Measurements from ENCODE around the gene ASB6.
"Not testable (repeated sequence)": the region's sequence is repeated elsewhere in the genome, so short reads cannot be mapped to it uniquely, and the experiment has no call there.

The ASB6 gene

GRCh38 chr9:129596541-129597331 lies 45.2 kb downstream of the ASB6 start:
- TF ChIP-seq, protein P1, sequence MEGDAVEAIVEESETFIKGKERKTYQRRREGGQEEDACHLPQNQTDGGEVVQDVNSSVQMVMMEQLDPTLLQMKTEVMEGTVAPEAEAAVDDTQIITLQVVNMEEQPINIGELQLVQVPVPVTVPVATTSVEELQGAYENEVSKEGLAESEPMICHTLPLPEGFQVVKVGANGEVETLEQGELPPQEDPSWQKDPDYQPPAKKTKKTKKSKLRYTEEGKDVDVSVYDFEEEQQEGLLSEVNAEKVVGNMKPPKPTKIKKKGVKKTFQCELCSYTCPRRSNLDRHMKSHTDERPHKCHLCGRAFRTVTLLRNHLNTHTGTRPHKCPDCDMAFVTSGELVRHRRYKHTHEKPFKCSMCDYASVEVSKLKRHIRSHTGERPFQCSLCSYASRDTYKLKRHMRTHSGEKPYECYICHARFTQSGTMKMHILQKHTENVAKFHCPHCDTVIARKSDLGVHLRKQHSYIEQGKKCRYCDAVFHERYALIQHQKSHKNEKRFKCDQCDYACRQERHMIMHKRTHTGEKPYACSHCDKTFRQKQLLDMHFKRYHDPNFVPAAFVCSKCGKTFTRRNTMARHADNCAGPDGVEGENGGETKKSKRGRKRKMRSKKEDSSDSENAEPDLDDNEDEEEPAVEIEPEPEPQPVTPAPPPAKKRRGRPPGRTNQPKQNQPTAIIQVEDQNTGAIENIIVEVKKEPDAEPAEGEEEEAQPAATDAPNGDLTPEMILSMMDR (IDR thresholded peaks at IDR 0.05; ENCODE audit: low read depth, low read length), result no peak
- H3K4me3 ChIP-seq (replicated peaks in 1 of 2; ENCODE audit: low read depth in 2 of 2, low read length in 2 of 2), result peak overlapping the region; percentile 23 to 46
- DNase-seq (ENCODE audit: low read depth in 2 of 2), result peak; percentile 78 to 82

- H3K4me3 ChIP-seq (replicated peaks in 1 of 2; ENCODE audit: low read depth in 2 of 2, low read length in 2 of 2), result no peak overlapping the region
- TF ChIP-seq, protein P1 (IDR thresholded peaks at IDR 0.05; ENCODE audit: low read depth, low read length), result no peak
- DNase-seq (ENCODE audit: low read depth in 2 of 2), result no peak
These were observed 45.9 kb downstream of the ASB6 start for GRCh38 chr9:129595903-129596540.

DNA sequence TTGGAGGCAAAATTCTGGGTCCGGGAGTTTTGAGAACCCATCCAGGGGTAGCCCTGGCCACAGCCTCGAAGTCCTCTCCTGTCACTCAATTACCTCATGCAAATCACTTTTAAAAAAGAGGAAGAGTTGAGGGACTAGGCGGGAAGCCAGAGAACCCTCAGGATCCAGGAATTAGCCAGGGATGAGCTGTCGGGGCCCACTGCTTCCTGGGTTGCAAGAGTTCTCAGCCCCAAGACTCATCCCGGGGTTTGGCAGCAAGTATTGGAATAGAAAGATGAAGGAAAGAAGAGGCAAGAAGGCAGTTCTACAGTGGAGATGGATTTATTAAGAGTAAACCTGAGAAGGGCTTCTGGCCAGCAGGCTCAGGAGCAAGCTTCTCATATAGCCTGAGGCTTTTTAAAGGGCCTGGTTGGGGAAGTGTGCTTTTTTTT lies 46.6 kb downstream of the ASB6 start:
- TF ChIP-seq, protein P1 (IDR thresholded peaks at IDR 0.05; ENCODE audit: low read depth, low read length), result no peak
- DNase-seq (ENCODE audit: low read depth in 2 of 2), result peak in 1 of 2 donors; percentile 20
- no peak overlapping the region for H3K4me3 ChIP-seq (replicated peaks in 1 of 2; ENCODE audit: low read depth in 2 of 2, low read length in 2 of 2)

- DNase-seq (ENCODE audit: low read depth in 2 of 2), result no peak
- H3K4me3 ChIP-seq (replicated peaks in 1 of 2; ENCODE audit: low read depth in 2 of 2, low read length in 2 of 2), result no peak overlapping the region
- TF ChIP-seq, protein P1 (IDR thresholded peaks at IDR 0.05; ENCODE audit: low read depth, low read length), result no peak
These were observed 47.3 kb downstream of the ASB6 start for GRCh38 chr9:129594632-129595031.

DNA sequence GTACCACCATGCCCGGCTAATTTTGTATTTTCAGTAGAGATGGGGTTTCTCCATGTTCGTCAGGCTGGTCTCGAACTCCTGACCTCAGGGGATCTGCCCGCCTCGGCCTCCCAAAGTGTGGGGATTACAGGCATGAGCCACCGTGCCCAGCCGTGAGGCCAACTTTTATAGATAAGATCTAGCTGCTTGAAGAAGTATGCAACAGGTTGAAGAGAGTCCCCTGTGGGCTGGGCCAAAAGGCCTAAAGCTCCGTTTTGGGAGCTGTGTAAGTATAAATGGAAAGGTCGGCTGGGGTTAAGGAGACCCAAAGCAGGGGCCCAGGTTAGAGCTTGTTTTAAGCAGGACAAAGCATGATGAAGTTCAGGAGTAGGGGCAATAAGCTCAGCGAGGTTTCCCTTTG lies 49.2 kb downstream of the ASB6 start:
- DNase-seq (ENCODE audit: low read depth in 2 of 2); H3K4me3 ChIP-seq (replicated peaks in 1 of 2; ENCODE audit: low read depth in 2 of 2, low read length in 2 of 2): not testable (repeated sequence)

GRCh38 chr9:129591916-129592315 lies 50.0 kb downstream of the ASB6 start:
- no peak overlapping the region for H3K4me3 ChIP-seq (replicated peaks in 1 of 2; ENCODE audit: low read depth in 2 of 2, low read length in 2 of 2)
- DNase-seq (ENCODE audit: low read depth in 2 of 2), result no peak
- TF ChIP-seq, protein P1 (IDR thresholded peaks at IDR 0.05; ENCODE audit: low read depth, low read length), result no peak

DNA sequence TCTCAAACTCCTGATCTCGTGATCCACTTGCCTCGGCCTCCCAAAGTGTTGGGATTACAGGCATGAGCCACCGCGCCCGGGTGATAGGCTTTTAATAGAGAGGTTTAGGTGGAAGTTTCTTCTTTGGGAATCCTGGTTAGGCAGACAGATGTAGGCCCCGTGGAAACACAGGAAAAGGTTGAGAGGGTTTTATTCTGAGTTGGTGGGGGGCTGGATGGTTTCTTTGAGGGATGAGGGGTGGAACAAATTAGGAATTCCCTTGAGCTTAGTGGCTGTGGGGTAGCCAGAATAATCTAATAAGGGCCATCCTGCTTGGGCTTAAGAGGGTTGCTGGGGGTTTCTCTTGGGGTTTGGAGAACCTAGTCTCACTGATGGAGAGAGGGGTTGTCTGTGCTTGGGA lies 51.5 kb downstream of the ASB6 start:
- TF ChIP-seq, protein P1 (IDR thresholded peaks at IDR 0.05; ENCODE audit: low read depth, low read length), result no peak
- DNase-seq (ENCODE audit: low read depth in 2 of 2), result no peak
- H3K4me3 ChIP-seq (replicated peaks in 1 of 2; ENCODE audit: low read depth in 2 of 2, low read length in 2 of 2), result no peak overlapping the region
